OCI-LY1 (cell line): ENCODE data around the gene DOCK1.

Experiments
- H2AFZ ChIP-seq: fragments of 200-600 bp; sonication (generic), shearing (Covaris generic); 2 replicates; pipeline ENCODE4 v1.6.0; 2014; ENCODE audit warnings: antibody characterized with exemption, mild to moderate bottlenecking, low read length
- H3F3A ChIP-seq: fragments of 200-600 bp; sonication (generic), shearing (Covaris generic); 2 replicates; pipeline ENCODE4 v1.6.0; 2014; ENCODE audit warnings: mild to moderate bottlenecking, antibody characterized with exemption, low read length, moderate library complexity; ENCODE audit not compliant: insufficient read depth
- H3K27ac ChIP-seq: fragments of 200-600 bp; sonication (generic); 2 replicates; pipeline ENCODE4 v1.5.1; 2014; ENCODE audit warnings: low read length, mixed run types, mild to moderate bottlenecking, low read depth; ENCODE audit not compliant: poor library complexity, severe bottlenecking
- H3K27me3 ChIP-seq: fragments of 200-600 bp; sonication (generic); 2 replicates; pipeline ENCODE4 v1.6.0; 2014; ENCODE audit warnings: antibody characterized with exemption, mild to moderate bottlenecking, low read length, moderate library complexity; ENCODE audit not compliant: insufficient read depth
- H3K36me3 ChIP-seq: fragments of 200-600 bp; sonication (generic); 2 replicates; pipeline ENCODE4 v1.6.1; 2014; ENCODE audit warnings: mild to moderate bottlenecking, antibody characterized with exemption, low read length, moderate library complexity, mixed read lengths; ENCODE audit not compliant: insufficient read depth
- H3K4me1 ChIP-seq: fragments of 200-600 bp; sonication (generic); 2 replicates; pipeline ENCODE4 v1.5.1; 2014; ENCODE audit warnings: mild to moderate bottlenecking, low read length, moderate library complexity; ENCODE audit not compliant: insufficient read depth, severe bottlenecking
- H3K4me2 ChIP-seq: fragments of 200-600 bp; sonication (generic), shearing (Covaris generic); 2 replicates; pipeline ENCODE4 v1.6.1; 2014; ENCODE audit warnings: low read length
- H3K4me3 ChIP-seq: fragments of 200-600 bp; sonication (generic); 2 replicates; pipeline ENCODE4 v1.5.1; 2014; ENCODE audit warnings: low read length, low read depth, mild to moderate bottlenecking, mixed read lengths; ENCODE audit not compliant: poor library complexity, severe bottlenecking
- H3K79me2 ChIP-seq: fragments of 200-600 bp; shearing (Covaris generic); 2 replicates; pipeline ENCODE4 v1.6.1; 2016; ENCODE audit warnings: mixed run types, low read length, mixed read lengths; ENCODE audit not compliant: insufficient read depth
- H3K9ac ChIP-seq: fragments of 200-600 bp; sonication (generic), shearing (Covaris generic); 2 replicates; pipeline ENCODE4 v1.6.1; 2014; ENCODE audit warnings: mild to moderate bottlenecking, low read length, mixed read lengths
- H3K9me2 ChIP-seq: fragments of 200-600 bp; sonication (generic), shearing (Covaris generic); 2 replicates; pipeline ENCODE4 v1.6.1; 2014; ENCODE audit warnings: low read depth, mild to moderate bottlenecking, low read length, mixed read lengths
- H3K9me3 ChIP-seq: fragments of 200-600 bp; shearing (Covaris generic); 2 replicates; pipeline ENCODE4 v1.6.1; 2014; ENCODE audit warnings: low read length, mixed read lengths
- H4K20me1 ChIP-seq: fragments of 200-600 bp; sonication (generic), shearing (Covaris generic); 2 replicates; pipeline ENCODE4 v1.6.0; 2016; ENCODE audit warnings: mild to moderate bottlenecking, low read length; ENCODE audit not compliant: insufficient read depth
- EZH2 ChIP-seq: fragments of 200-600 bp; sonication (generic), shearing (Covaris generic); IDR thresholded peaks from 2 replicates; pipeline ENCODE4 v1.8.0; 2017; ENCODE audit warnings: borderline replicate concordance, mixed run types, mild to moderate bottlenecking, antibody characterized with exemption, low read length, moderate library complexity, mixed read lengths
- TF ChIP-seq, protein P1 (sequence below): fragments of 200-600 bp; sonication (generic), shearing (Covaris generic); IDR thresholded peaks from 2 replicates; pipeline ENCODE4 v1.5.1; 2017; ENCODE audit warnings: mild to moderate bottlenecking, antibody characterized with exemption, low read length, moderate library complexity, mixed read lengths

Gene DOCK1

DNA sequence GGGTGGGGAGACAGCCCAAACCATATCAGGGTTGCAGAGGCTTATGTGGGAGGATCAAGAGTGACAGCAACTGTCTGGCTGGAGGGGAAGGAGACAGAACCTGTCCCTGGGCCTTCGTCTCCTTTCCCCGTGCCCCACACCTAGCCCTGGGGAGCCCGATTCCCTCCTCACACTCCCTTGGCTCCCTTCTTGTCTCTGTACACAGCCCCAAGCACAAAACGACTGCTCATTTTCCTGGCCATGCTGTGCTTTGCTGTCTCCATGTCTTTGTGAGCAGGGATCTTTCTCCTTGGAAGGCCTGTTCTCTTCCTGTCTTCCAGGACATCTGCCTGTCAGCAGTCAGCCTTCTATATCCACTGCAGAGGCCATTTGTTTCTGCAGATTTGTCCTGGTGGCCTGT is 177.4 kb downstream of the DOCK1 start:
- H3K4me3 ChIP-seq = no peak overlapping the region
- no peaks in the 10 kb centered on the region for H3K9me2 ChIP-seq
- H3K4me1 ChIP-seq = no peaks in the 10 kb centered on the region
- no peak overlapping the region for H3K27ac ChIP-seq
- no peak overlapping the region for H2AFZ ChIP-seq
- H3K9ac ChIP-seq = no peak overlapping the region
- H4K20me1 ChIP-seq = no peaks in the 10 kb centered on the region
- no peaks in the 10 kb centered on the region for H3K27me3 ChIP-seq
- H3K79me2 ChIP-seq = no peaks in the 10 kb centered on the region
- H3F3A ChIP-seq = no peaks in the 10 kb centered on the region
- H3K36me3 ChIP-seq = no peaks in the 10 kb centered on the region
- no peaks in the 10 kb centered on the region for H3K9me3 ChIP-seq
- TF ChIP-seq EZH2 = no peak
- TF ChIP-seq, protein P1, sequence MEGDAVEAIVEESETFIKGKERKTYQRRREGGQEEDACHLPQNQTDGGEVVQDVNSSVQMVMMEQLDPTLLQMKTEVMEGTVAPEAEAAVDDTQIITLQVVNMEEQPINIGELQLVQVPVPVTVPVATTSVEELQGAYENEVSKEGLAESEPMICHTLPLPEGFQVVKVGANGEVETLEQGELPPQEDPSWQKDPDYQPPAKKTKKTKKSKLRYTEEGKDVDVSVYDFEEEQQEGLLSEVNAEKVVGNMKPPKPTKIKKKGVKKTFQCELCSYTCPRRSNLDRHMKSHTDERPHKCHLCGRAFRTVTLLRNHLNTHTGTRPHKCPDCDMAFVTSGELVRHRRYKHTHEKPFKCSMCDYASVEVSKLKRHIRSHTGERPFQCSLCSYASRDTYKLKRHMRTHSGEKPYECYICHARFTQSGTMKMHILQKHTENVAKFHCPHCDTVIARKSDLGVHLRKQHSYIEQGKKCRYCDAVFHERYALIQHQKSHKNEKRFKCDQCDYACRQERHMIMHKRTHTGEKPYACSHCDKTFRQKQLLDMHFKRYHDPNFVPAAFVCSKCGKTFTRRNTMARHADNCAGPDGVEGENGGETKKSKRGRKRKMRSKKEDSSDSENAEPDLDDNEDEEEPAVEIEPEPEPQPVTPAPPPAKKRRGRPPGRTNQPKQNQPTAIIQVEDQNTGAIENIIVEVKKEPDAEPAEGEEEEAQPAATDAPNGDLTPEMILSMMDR = no peak
- H3K4me2 ChIP-seq = no peak overlapping the region

DNA sequence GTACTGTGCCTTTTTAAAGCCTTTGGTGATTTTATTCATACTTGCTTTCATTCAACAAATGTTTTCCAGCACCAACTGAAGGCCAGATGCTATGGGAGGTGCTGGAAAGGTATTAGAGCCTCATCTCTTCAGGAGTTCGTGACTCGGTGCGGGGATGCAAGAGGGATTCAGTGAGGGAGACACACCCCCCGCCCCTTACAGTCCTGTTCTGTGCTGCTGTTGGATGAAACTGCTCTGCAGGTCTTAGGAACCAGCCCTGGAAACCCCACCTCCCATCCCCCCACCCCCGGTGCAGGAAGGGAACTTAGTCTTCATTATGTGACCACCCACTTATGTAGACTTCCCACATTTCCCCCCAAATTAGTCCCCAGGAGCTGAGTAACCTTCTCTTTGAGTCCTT is 180.7 kb downstream of the DOCK1 start:
- H3K4me3 ChIP-seq = no peak overlapping the region
- no peaks in the 10 kb centered on the region for H3F3A ChIP-seq
- H3K27ac ChIP-seq = no peak overlapping the region
- no peak for TF ChIP-seq EZH2
- TF ChIP-seq, protein P1 = no peak
- no peak overlapping the region for H3K4me2 ChIP-seq
- no peaks in the 10 kb centered on the region for H4K20me1 ChIP-seq
- H3K9me2 ChIP-seq = no peaks in the 10 kb centered on the region
- H3K79me2 ChIP-seq = no peaks in the 10 kb centered on the region
- H3K9me3 ChIP-seq = no peaks in the 10 kb centered on the region
- H2AFZ ChIP-seq = no peak overlapping the region
- no peaks in the 10 kb centered on the region for H3K27me3 ChIP-seq
- H3K9ac ChIP-seq = no peak overlapping the region
- H3K4me1 ChIP-seq = no peaks in the 10 kb centered on the region
- no peaks in the 10 kb centered on the region for H3K36me3 ChIP-seq

DNA sequence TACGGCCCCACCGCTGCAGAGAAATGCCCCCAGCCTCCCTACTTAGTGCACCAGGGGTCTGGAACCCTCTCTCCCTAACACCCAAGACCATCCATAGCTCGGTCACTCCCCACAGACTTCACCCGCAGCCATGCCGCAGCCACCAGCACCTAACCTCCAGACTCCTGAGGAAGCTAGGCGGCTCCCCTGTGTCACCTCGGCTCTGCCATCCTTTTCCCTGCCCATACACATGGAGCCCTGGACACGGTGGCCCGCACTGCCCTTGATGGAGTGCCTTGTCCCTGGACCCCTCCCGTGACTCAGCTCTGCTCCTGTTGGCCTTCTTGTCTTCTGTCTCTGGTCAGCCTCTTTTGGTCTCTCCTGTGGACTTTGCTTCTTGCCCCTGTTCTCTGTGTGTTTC is 183.7 kb downstream of the DOCK1 start:
- TF ChIP-seq EZH2 = no peak
- TF ChIP-seq, protein P1 = no peak
- Histone ChIP-seq H3K4me3 (no peak overlapping the region), H3K27ac (no peak overlapping the region)

More for the DNA sequence above, 183.7 kb downstream of the DOCK1 start:
- no peaks in the 10 kb centered on the region for H3K9me2 ChIP-seq
- no peak overlapping the region for H3K4me2 ChIP-seq
- H2AFZ ChIP-seq = no peak overlapping the region
- H3K9me3 ChIP-seq = no peaks in the 10 kb centered on the region
- H3K27me3 ChIP-seq = no peaks in the 10 kb centered on the region
- no peaks in the 10 kb centered on the region for H4K20me1 ChIP-seq
- no peaks in the 10 kb centered on the region for H3F3A ChIP-seq
- no peaks in the 10 kb centered on the region for H3K79me2 ChIP-seq
- H3K4me1 ChIP-seq = no peaks in the 10 kb centered on the region
- no peaks in the 10 kb centered on the region for H3K36me3 ChIP-seq
- no peak overlapping the region for H3K9ac ChIP-seq
